Ishikawa (cell line): ENCODE data around the gene GALNTL6.

ENCODE experiments used
- CEBPB ChIP-seq: IDR thresholded peaks from 2 replicates; pipeline ENCODE4 v1.6.1; 2012
- CREB1 ChIP-seq: IDR thresholded peaks from 2 replicates; pipeline ENCODE4 v1.6.1; 2012; ENCODE audit warnings: low read depth
- EGR1 ChIP-seq: IDR thresholded peaks from 2 replicates; pipeline ENCODE4 v1.6.1; 2012
- EP300 ChIP-seq: IDR thresholded peaks from 2 replicates; pipeline ENCODE4 v1.6.1; 2012; ENCODE audit warnings: borderline replicate concordance
- MAX ChIP-seq: IDR thresholded peaks from 2 replicates; pipeline ENCODE4 v1.6.1; 2012
- NFIC ChIP-seq: IDR thresholded peaks from 2 replicates; pipeline ENCODE4 v1.6.1; 2012
- RAD21 ChIP-seq: IDR thresholded peaks from 2 replicates; pipeline ENCODE4 v1.6.1; 2012; ENCODE audit warnings: low read depth
- REST ChIP-seq: IDR thresholded peaks from 2 replicates; pipeline ENCODE4 v1.6.1; 2012; ENCODE audit warnings: low read depth, mild to moderate bottlenecking
- TAF1 ChIP-seq: IDR thresholded peaks from 2 replicates; pipeline ENCODE4 v1.6.1; 2012; ENCODE audit warnings: low read depth, mild to moderate bottlenecking
- TCF12 ChIP-seq: IDR thresholded peaks from 2 replicates; pipeline ENCODE4 v1.6.1; 2012; ENCODE audit warnings: low read depth
- TEAD4 ChIP-seq: IDR thresholded peaks from 2 replicates; pipeline ENCODE4 v1.6.1; 2012
- USF1 ChIP-seq: IDR thresholded peaks from 2 replicates; pipeline ENCODE4 v1.6.1; 2012
- YY1 ChIP-seq: IDR thresholded peaks from 2 replicates; pipeline ENCODE4 v1.6.1; 2012; ENCODE audit warnings: low read depth
- ZBTB7A ChIP-seq: IDR thresholded peaks from 2 replicates; pipeline ENCODE4 v1.6.1; 2012; ENCODE audit warnings: low read depth

- TF ChIP-seq YY1 (no peak), TAF1 (no peak), EP300 (no peak), CREB1 (no peak), CEBPB (no peak), RAD21 (no peak), TEAD4 (no peak), REST (no peak), ZBTB7A (no peak), MAX (no peak), EGR1 (no peak), TCF12 (no peak), NFIC (no peak), USF1 (no peak)
Observed at GRCh38 chr4:172698256-172698655, 885.1 kb downstream of the GALNTL6 start.
